IMR-90 (cell line): ENCODE results near the gene SLC25A3. TPM values are rescaled to one million over a fixed set of nuclear protein-coding genes. Genes with fewer than 3 reads are reported as not detected.

Experiments
- ATAC-seq: fragments of 200-7000 bp; cut with Tn5 transposase; 2 replicates; pipeline ENCODE4 v1.9.1; 2020; ENCODE audit warnings: low read depth, mild to moderate bottlenecking, moderate library complexity
- BruUV-seq: library from RNA; stranded (reverse); fragments of 400-500 nt; replicated peaks from 2 replicates; lab custom pipeline; 2021; lab: Mats Ljungman, UMichigan
- CTCF ChIA-PET: fragments of 300-600 bp; formaldehyde crosslinking; extraction: SDS; loops from one replicate; lab custom pipeline; 2021; ENCODE audit warnings: antibody characterized with exemption; lab: Yijun Ruan, JAX
- POLR2A ChIA-PET: fragments of 300-600 bp; sonication (Branson Sonifier 250); formaldehyde crosslinking; loops from one replicate; lab custom pipeline; 2022; ENCODE audit warnings: antibody characterized with exemption; ENCODE audit not compliant: unreplicated experiment; lab: Charles Lee
- DNase-seq: peaks from one replicate; pipeline ENCODE4 v3.0.0; 2013
- H2AFZ ChIP-seq: replicated peaks from 2 replicates; pipeline ENCODE3; 2013; ENCODE audit warnings: low read length, mild to moderate bottlenecking; ENCODE audit not compliant: poor library complexity
- H2AK5ac ChIP-seq: 2 replicates; pipeline ENCODE4 v1.6.1; 2013; ENCODE audit warnings: low read depth, low read length, inconsistent platforms
- H2AK9ac ChIP-seq: replicated peaks from 2 replicates; pipeline ENCODE3; 2013; ENCODE audit warnings: mild to moderate bottlenecking, low read depth, low read length, moderate library complexity; ENCODE audit not compliant: poor library complexity
- H2BK120ac ChIP-seq: 2 replicates; pipeline ENCODE4 v1.6.1; 2013; ENCODE audit warnings: low read depth, low read length, inconsistent platforms
- H2BK15ac ChIP-seq: 3 replicates; pipeline ENCODE4 v1.6.1; 2013; ENCODE audit warnings: low read depth, low read length, inconsistent platforms
- H2BK20ac ChIP-seq: 2 replicates; pipeline ENCODE4 v1.6.1; 2013; ENCODE audit warnings: low read depth, mild to moderate bottlenecking, inconsistent platforms, low read length, moderate library complexity
- H2BK5ac ChIP-seq: 2 replicates; pipeline ENCODE4 v1.6.1; 2013; ENCODE audit warnings: mild to moderate bottlenecking, low read depth, low read length, inconsistent platforms; ENCODE audit not compliant: poor library complexity, severe bottlenecking
- H3K14ac ChIP-seq: replicated peaks from 2 replicates; pipeline ENCODE4 v1.6.1; 2013; ENCODE audit warnings: low read depth, low read length, inconsistent platforms
- H3K18ac ChIP-seq: 2 replicates; pipeline ENCODE4 v1.6.1; 2013; ENCODE audit warnings: low read depth, low read length, control low read depth
- H3K23ac ChIP-seq: 2 replicates; pipeline ENCODE4 v1.6.1; 2013; ENCODE audit warnings: low read depth, low read length, inconsistent platforms
- H3K27ac ChIP-seq: 2 replicates; pipeline ENCODE4 v1.5.1; 2013; ENCODE audit warnings: mild to moderate bottlenecking, control low read depth, low read length; ENCODE audit not compliant: insufficient read depth
- H3K27me3 ChIP-seq: 2 replicates; pipeline ENCODE4 v1.6.1; 2013; ENCODE audit warnings: low read length; ENCODE audit not compliant: control insufficient read depth, insufficient read depth
- H3K36me3 ChIP-seq: 2 replicates; pipeline ENCODE4 v1.6.1; 2013; ENCODE audit warnings: low read length, mixed read lengths; ENCODE audit not compliant: control insufficient read depth, insufficient read depth
- H3K4ac ChIP-seq: 2 replicates; pipeline ENCODE4 v1.6.1; 2013; ENCODE audit warnings: low read depth, low read length, inconsistent platforms
- H3K4me1 ChIP-seq: 2 replicates; pipeline ENCODE4 v1.6.1; 2013; ENCODE audit warnings: low read length, mixed read lengths; ENCODE audit not compliant: control insufficient read depth, insufficient read depth
- H3K4me2 ChIP-seq: 2 replicates; pipeline ENCODE4 v1.6.1; 2013; ENCODE audit warnings: low read depth, mild to moderate bottlenecking, control low read depth, low read length, moderate library complexity
- H3K4me3 ChIP-seq: 2 replicates; pipeline ENCODE4 v1.5.1; 2013; ENCODE audit warnings: low read depth, mild to moderate bottlenecking, control low read depth, low read length, moderate library complexity; ENCODE audit not compliant: insufficient read depth
- H3K56ac ChIP-seq: 2 replicates; pipeline ENCODE4 v1.6.1; 2013; ENCODE audit warnings: low read length, inconsistent platforms; ENCODE audit not compliant: insufficient read depth; ENCODE audit errors: extremely low read depth
- H3K79me1 ChIP-seq, 2 experiments: 2 replicates each; pipeline ENCODE4 v1.6.1; 2013; ENCODE audit warnings: low read length in 2 of 2, inconsistent platforms in 1 of 2, low read depth in 1 of 2
- H3K9ac ChIP-seq: 2 replicates; pipeline ENCODE4 v1.6.1; 2013; ENCODE audit warnings: low read depth, low read length, control low read depth
- H3K9me1 ChIP-seq: 2 replicates; pipeline ENCODE4 v1.6.1; 2013; ENCODE audit warnings: low read length, inconsistent platforms; ENCODE audit not compliant: insufficient read depth
- H3K9me3 ChIP-seq: 2 replicates; pipeline ENCODE4 v1.6.1; 2013; ENCODE audit warnings: low read length; ENCODE audit not compliant: control insufficient read depth, insufficient read depth
- H4K20me1 ChIP-seq: 2 replicates; pipeline ENCODE4 v1.6.1; 2013; ENCODE audit warnings: low read length, inconsistent platforms; ENCODE audit not compliant: insufficient read depth
- H4K5ac ChIP-seq: 2 replicates; pipeline ENCODE4 v1.6.1; 2013; ENCODE audit warnings: mild to moderate bottlenecking, low read depth, low read length, control low read depth
- H4K8ac ChIP-seq, 2 experiments: 2 replicates each; pipeline ENCODE4 v1.6.1; 2013; ENCODE audit warnings: low read depth in 2 of 2, low read length in 2 of 2, control low read depth in 1 of 2, inconsistent platforms in 1 of 2
- H4K91ac ChIP-seq: 2 replicates; pipeline ENCODE4 v1.6.1; 2013; ENCODE audit warnings: low read depth, low read length, inconsistent platforms; ENCODE audit not compliant: insufficient read depth
- FOS ChIP-seq: fragments of 150-350 bp; IDR thresholded peaks from 2 replicates; pipeline ENCODE4 v1.6.1; 2016; ENCODE audit warnings: low read depth, low read length
- WGBS, 2 experiments: methylation state at CpG; one replicate each; pipeline versions ENCODE4 v1.1.5 to v1.1.7; 2013; ENCODE audit warnings: missing lambda C conversion rate in 2 of 2; ENCODE audit not compliant: insufficient read length in 1 of 2; ENCODE audit errors: extremely low coverage in 2 of 2; 5-methylcytosine and 5-hydroxymethylcytosine counted together
- dilution Hi-C: fragments of 300-500 bp; cut with HindIII; formaldehyde crosslinking; loops from one replicate; pipeline ENCODE4 v1.14.3; 2018; ENCODE audit warnings: low sequenced_read_pairs; ENCODE audit not compliant: unreplicated experiment
- in situ Hi-C: fragments of 300-500 bp; cut with MboI; formaldehyde crosslinking; loops from 3 replicates; pipeline ENCODE4 v1.14.3; 2019; ENCODE audit warnings: low sequenced_read_pairs, inconsistent platforms, mixed read lengths
- intact Hi-C: fragments of 100-400 bp; cut with micrococcal nuclease; formaldehyde crosslinking; loops from 2 replicates; pipeline ENCODE4 v1.10.0; 2022
- polyA plus RNA-seq, 3 experiments: library from polyadenylated mRNA; depleted of rRNA; stranded (reverse); fragments of >200 nt; gene quantifications; 2 replicates each; pipeline ENCODE4 v1.2.3, GENCODE V29; 2012; ENCODE audit warnings: low replicate concordance in 1 of 3
- total RNA-seq: library from RNA; depleted of rRNA; stranded (reverse); fragments of >200 nt; gene quantifications from 2 replicates; pipeline ENCODE4 v1.2.3, GENCODE V29; 2012
- TF ChIP-seq, protein P1 (sequence below): conservative IDR thresholded peaks from 2 replicates; pipeline ENCODE4 v1.5.1; 2012; ENCODE audit warnings: mild to moderate bottlenecking, low read depth, low read length, improper control_type of control experiment

SLC25A3 gene
- total and polyA plus RNA-seq, 2 of the 4 experiments (the other 2 are of a cell fraction) = 657 to 861 TPM

DNA sequence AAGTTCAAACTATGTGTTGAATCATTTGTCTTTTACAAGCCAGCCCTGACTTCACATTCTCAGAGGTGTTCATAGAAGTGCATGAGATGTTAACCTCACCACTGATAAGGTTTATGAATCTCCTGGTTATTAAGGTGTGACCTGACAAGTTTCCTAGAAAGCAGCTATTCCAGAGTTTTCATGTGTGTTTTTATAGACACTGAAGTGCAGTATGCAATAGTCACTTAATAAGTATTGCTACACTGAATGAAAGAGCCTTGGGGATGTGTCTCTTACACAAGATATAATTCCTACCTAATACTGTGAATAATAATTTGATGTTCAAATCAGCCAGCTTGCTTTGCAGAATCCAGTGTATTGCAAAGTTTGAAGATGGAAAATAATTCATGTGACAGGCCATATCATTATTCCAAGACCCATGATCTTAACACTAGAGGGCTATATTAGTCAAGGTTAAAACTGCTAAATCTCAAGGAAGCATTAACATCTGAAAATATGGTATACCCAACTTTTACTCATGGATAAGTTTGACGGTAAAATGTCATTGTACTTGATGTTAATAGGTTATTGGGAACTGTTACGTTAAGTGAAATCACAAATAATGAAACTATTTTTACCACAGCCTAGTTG, 13.0 kb downstream of the SLC25A3 start:
- no peaks in the 10 kb centered on the region for H3K4me1 ChIP-seq
- peaks cover 0 to 6% of the 10 kb centered on the region in 2 experiments; a peak in 2 of 4 replicates for H3K79me1 ChIP-seq
- H2BK20ac ChIP-seq = no peak overlapping the region
- no peak overlapping the region for H2BK5ac ChIP-seq
- H3K9ac ChIP-seq = no peak overlapping the region
- no peak overlapping the region for H3K27ac ChIP-seq
- H4K20me1 ChIP-seq = no peaks in the 10 kb centered on the region; the same call in 1 of the 2 replicates
- no peaks in the 10 kb centered on the region for H3K27me3 ChIP-seq
- H3K23ac ChIP-seq = no peak overlapping the region
- H3K4me3 ChIP-seq = no peak overlapping the region
- no peak overlapping the region for H3K14ac ChIP-seq
- ATAC-seq (0 out of 2 replicates have a peak, but pooled peaks have one; percentile 19), DNase-seq (no peak)
- H3K56ac ChIP-seq = no peak overlapping the region
- H2BK120ac ChIP-seq = no peak overlapping the region
- H3K4me2 ChIP-seq = no peak overlapping the region
- no peak overlapping the region for H2AK5ac ChIP-seq
- WGBS, 2 experiments = no CpG with 5 or more reads among the region's 2 CpGs
- H4K5ac ChIP-seq = no peak overlapping the region
- intact Hi-C loops = loop anchor here (5.0 kb wide), 1 partner anchor 46 kb away; no protein-coding TSS in a partner anchor
- no peak overlapping the region for H3K18ac ChIP-seq
- POLR2A ChIA-PET = no interaction called here
- no peak overlapping the region for H2AK9ac ChIP-seq
- H2AFZ ChIP-seq = no peak overlapping the region
- H3K4ac ChIP-seq = no peak overlapping the region
- H4K8ac ChIP-seq = no peak overlapping the region
- no TSS peak for BruUV-seq
- CTCF ChIA-PET = interaction anchor here (1.5 kb wide), 1 partner anchor 13 kb away, joined by 4 read pairs; the partner anchor contains the start of gene SLC25A3
- no peaks in the 10 kb centered on the region for H3K9me3 ChIP-seq
- TF ChIP-seq, protein P1, sequence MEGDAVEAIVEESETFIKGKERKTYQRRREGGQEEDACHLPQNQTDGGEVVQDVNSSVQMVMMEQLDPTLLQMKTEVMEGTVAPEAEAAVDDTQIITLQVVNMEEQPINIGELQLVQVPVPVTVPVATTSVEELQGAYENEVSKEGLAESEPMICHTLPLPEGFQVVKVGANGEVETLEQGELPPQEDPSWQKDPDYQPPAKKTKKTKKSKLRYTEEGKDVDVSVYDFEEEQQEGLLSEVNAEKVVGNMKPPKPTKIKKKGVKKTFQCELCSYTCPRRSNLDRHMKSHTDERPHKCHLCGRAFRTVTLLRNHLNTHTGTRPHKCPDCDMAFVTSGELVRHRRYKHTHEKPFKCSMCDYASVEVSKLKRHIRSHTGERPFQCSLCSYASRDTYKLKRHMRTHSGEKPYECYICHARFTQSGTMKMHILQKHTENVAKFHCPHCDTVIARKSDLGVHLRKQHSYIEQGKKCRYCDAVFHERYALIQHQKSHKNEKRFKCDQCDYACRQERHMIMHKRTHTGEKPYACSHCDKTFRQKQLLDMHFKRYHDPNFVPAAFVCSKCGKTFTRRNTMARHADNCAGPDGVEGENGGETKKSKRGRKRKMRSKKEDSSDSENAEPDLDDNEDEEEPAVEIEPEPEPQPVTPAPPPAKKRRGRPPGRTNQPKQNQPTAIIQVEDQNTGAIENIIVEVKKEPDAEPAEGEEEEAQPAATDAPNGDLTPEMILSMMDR = 0 out of 2 replicates have a peak, but pooled peaks have one; percentile 9
- TF ChIP-seq FOS = no peak
- no peak overlapping the region for H2BK15ac ChIP-seq
- dilution Hi-C loops = no loop called here
- no peak overlapping the region for H4K91ac ChIP-seq
- in situ Hi-C loops = no loop called here
- H3K36me3 ChIP-seq = peaks cover 21% of the 10 kb centered on the region
- no peaks in the 10 kb centered on the region for H3K9me1 ChIP-seq
